Fibroblast of mammary gland (primary cell): ENCODE results near the gene DSP.

Experiments
- DNase-seq: peaks from one replicate; pipeline ENCODE4 v3.0.0-alpha.2; 2010; ENCODE audit warnings: low read depth
- H3K4me3 ChIP-seq: 2 replicates; pipeline ENCODE4 v1.5.1; 2011; ENCODE audit warnings: low read depth, mild to moderate bottlenecking, low read length, moderate library complexity; ENCODE audit not compliant: control insufficient read depth
- CTCF ChIP-seq: conservative IDR thresholded peaks from 2 replicates; pipeline ENCODE4 v1.5.1; 2011; ENCODE audit warnings: low read depth, low read length, inconsistent platforms; ENCODE audit not compliant: control insufficient read depth, insufficient read depth

The DSP gene, protein sequence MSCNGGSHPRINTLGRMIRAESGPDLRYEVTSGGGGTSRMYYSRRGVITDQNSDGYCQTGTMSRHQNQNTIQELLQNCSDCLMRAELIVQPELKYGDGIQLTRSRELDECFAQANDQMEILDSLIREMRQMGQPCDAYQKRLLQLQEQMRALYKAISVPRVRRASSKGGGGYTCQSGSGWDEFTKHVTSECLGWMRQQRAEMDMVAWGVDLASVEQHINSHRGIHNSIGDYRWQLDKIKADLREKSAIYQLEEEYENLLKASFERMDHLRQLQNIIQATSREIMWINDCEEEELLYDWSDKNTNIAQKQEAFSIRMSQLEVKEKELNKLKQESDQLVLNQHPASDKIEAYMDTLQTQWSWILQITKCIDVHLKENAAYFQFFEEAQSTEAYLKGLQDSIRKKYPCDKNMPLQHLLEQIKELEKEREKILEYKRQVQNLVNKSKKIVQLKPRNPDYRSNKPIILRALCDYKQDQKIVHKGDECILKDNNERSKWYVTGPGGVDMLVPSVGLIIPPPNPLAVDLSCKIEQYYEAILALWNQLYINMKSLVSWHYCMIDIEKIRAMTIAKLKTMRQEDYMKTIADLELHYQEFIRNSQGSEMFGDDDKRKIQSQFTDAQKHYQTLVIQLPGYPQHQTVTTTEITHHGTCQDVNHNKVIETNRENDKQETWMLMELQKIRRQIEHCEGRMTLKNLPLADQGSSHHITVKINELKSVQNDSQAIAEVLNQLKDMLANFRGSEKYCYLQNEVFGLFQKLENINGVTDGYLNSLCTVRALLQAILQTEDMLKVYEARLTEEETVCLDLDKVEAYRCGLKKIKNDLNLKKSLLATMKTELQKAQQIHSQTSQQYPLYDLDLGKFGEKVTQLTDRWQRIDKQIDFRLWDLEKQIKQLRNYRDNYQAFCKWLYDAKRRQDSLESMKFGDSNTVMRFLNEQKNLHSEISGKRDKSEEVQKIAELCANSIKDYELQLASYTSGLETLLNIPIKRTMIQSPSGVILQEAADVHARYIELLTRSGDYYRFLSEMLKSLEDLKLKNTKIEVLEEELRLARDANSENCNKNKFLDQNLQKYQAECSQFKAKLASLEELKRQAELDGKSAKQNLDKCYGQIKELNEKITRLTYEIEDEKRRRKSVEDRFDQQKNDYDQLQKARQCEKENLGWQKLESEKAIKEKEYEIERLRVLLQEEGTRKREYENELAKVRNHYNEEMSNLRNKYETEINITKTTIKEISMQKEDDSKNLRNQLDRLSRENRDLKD (N-terminal part only)

GRCh38 chr6:7541175-7542064 is at the start of gene DSP:
TSS of gene DSP (plus strand) at chr6:7541671. CDS start at chr6:7541916, 245 bp downstream.
- DNase-seq, result no peak

DNA sequence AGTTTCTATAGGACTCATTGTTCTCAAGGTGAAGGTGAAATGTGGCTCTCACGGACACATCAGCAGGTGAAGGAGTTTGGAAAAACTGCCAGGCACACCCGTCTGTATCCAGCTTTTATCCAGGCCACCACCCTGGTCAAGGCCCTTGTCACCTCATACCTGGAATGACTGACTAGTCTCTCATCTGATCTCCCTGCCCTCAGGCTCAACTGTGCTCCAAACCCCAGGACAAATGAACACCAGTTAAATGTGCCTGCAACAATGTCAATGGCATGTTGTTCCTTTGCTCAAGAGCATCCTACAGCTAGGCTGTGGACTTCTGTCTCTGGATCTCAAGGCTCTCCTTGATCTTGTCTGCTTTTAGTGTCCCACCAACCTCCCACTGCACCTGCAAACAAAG is 47.6 kb upstream of the DSP start:
- H3K4me3 ChIP-seq, result no peak overlapping the region
- no peak for TF ChIP-seq CTCF
- DNase-seq, result no peak

More at GRCh38 chr6:7541175-7542064, at the start of gene DSP:
- no peak for TF ChIP-seq CTCF
- peak within 1 kb of the TSS; percentile 56 for H3K4me3 ChIP-seq

- no peak for TF ChIP-seq CTCF
- no peak for DNase-seq
- no peak overlapping the region for H3K4me3 ChIP-seq
These were observed 46.8 kb upstream of the DSP start for GRCh38 chr6:7494638-7495037.

- H3K4me3 ChIP-seq, result no peak overlapping the region
- peak; percentile 2 for DNase-seq
- TF ChIP-seq CTCF, result no peak
These were observed 45.1 kb upstream of the DSP start for GRCh38 chr6:7496266-7496875.

DNA sequence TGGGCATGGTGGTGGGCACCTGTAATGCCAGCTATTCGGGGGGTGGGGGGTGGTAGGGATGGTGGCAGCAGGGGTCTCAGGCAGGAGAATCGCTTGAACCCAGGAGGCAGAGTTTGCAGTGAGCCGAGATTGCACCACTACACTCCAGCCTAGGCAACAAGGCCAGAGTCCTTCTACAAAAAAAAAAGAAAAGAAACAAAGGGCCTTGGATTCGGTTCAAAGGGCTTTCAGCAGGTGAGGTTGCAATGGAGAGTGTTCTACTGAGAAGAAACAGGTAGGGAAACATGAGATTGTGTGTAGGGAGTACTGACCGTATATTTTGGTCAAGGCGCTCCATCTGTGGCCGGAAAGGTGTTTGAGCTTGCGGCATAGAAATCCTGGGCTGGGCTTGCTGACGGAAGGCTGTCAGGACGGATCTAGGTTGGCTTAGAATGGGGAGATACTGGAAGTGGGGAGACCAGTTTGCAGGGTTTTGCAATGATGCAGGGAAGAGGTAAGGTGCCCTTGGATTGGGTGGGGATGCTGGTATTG is 40.7 kb upstream of the DSP start:
- TF ChIP-seq CTCF, result no peak
- no peak overlapping the region for H3K4me3 ChIP-seq
- no peak for DNase-seq
